C4-2B (cell line): Measurements from ENCODE around the gene ZNF837.
A peak's percentile ranks its signal among the peaks of the same experiment; 100 is the strongest.

Experiments used
- H3K27ac ChIP-seq: fragments of 450-650 bp; 2 replicates; pipeline ENCODE4 v1.5.1; 2017
- CTCF ChIP-seq: fragments of 450-650 bp; conservative IDR thresholded peaks from 2 replicates; pipeline ENCODE4 v1.5.1; 2017; ENCODE audit warnings: mild to moderate bottlenecking
- ZFX ChIP-seq: fragments of 450-650 bp; IDR thresholded peaks from 2 replicates; pipeline ENCODE4 v1.6.1; 2017

The ZNF837 gene

GRCh38 chr19:58361900-58362271 lies 18.9 kb downstream of the ZNF837 start:
- peak overlapping the region; percentile 88 for H3K27ac ChIP-seq
- TF ChIP-seq CTCF (no peak), ZFX (no peak)

- H3K27ac ChIP-seq, result no peak overlapping the region
These were observed 23.2 kb downstream of the ZNF837 start for GRCh38 chr19:58357481-58358145.

GRCh38 chr19:58356766-58357480 lies 23.9 kb downstream of the ZNF837 start:
- TF ChIP-seq CTCF, result no peak
- TF ChIP-seq ZFX, result no peak
- no peak overlapping the region for H3K27ac ChIP-seq

More at GRCh38 chr19:58357481-58358145, 23.2 kb downstream of the ZNF837 start:
- TF ChIP-seq CTCF (no peak), ZFX (no peak)

- TF ChIP-seq CTCF (no peak), ZFX (no peak)
These were observed 24.7 kb downstream of the ZNF837 start for GRCh38 chr19:58355908-58356765.

GRCh38 chr19:58355215-58355796 lies 25.5 kb downstream of the ZNF837 start:
- TF ChIP-seq CTCF (no peak), ZFX (no peak)
- no peak overlapping the region for H3K27ac ChIP-seq

More at GRCh38 chr19:58355908-58356765, 24.7 kb downstream of the ZNF837 start:
- H3K27ac ChIP-seq, result no peak overlapping the region

GRCh38 chr19:58354478-58355030 lies 26.3 kb downstream of the ZNF837 start:
- TF ChIP-seq ZFX, result no peak
- no peak for TF ChIP-seq CTCF
- no peak overlapping the region for H3K27ac ChIP-seq
